Caco-2 (cell line): ENCODE results near the gene ST6GALNAC3. TPM values are rescaled to one million over a fixed set of nuclear protein-coding genes. Genes with fewer than 3 reads are reported as not detected.

ENCODE experiments used
- BruUV-seq: library from RNA; stranded (reverse); fragments of 400-500 nt; replicated peaks from 2 replicates; lab custom pipeline; 2021; lab: Mats Ljungman, UMichigan
- CTCF ChIA-PET: fragments of 300-600 bp; sonication (Branson Sonifier 250); formaldehyde crosslinking; loops from one replicate; lab custom pipeline; 2022; ENCODE audit warnings: antibody characterized with exemption; lab: Charles Lee
- POLR2A ChIA-PET: fragments of 300-600 bp; sonication (Branson Sonifier 250); formaldehyde crosslinking; loops from one replicate; lab custom pipeline; 2022; ENCODE audit warnings: antibody characterized with exemption; lab: Charles Lee
- DNase-seq, 2 experiments: peaks; one replicate each; pipeline versions ENCODE4 v3.0.0 to v3.0.0-alpha.2; 2020 to 2022
- H3K27me3 ChIP-seq: replicated peaks from 2 replicates; pipeline ENCODE4 v1.6.0; 2011; ENCODE audit warnings: low read length; ENCODE audit not compliant: control insufficient read depth, insufficient read depth
- H3K36me3 ChIP-seq: 2 replicates; pipeline ENCODE4 v1.5.1; 2011; ENCODE audit warnings: low read length; ENCODE audit not compliant: control insufficient read depth, insufficient read depth
- H3K4me1 ChIP-seq: fragments of 250-450 bp; sonication (Bioruptor Pico); 2 replicates; pipeline ENCODE4 v1.5.1; 2020; ENCODE audit warnings: mild to moderate bottlenecking
- H3K4me3 ChIP-seq: 2 replicates; pipeline ENCODE4 v1.5.1; 2011; ENCODE audit warnings: low read depth, mild to moderate bottlenecking, control low read depth, low read length
- H3K9me3 ChIP-seq: fragments of 250-450 bp; sonication (Bioruptor Pico); 2 replicates; pipeline ENCODE4 v1.5.1; 2020; ENCODE audit warnings: mild to moderate bottlenecking, moderate library complexity
- H3K27ac Mint-ChIP-seq: one replicate; pipeline ENCODE4 v1.8.0; 2022; ENCODE audit warnings: mixed read lengths; ENCODE audit not compliant: unreplicated experiment
- H3K27me3 Mint-ChIP-seq: one replicate; pipeline ENCODE4 v1.8.0; 2022; ENCODE audit warnings: mixed read lengths; ENCODE audit not compliant: insufficient read depth, unreplicated experiment
- H3K36me3 Mint-ChIP-seq: one replicate; pipeline ENCODE4 v1.8.0; 2022; ENCODE audit warnings: mild to moderate bottlenecking, mixed read lengths; ENCODE audit not compliant: insufficient read depth, unreplicated experiment
- H3K4me1 Mint-ChIP-seq: one replicate; pipeline ENCODE4 v1.8.0; 2022; ENCODE audit warnings: low read depth, mixed read lengths; ENCODE audit not compliant: unreplicated experiment
- H3K4me3 Mint-ChIP-seq: one replicate; pipeline ENCODE4 v1.8.0; 2022; ENCODE audit warnings: mild to moderate bottlenecking, moderate library complexity, mixed read lengths; ENCODE audit not compliant: unreplicated experiment
- H3K9me3 Mint-ChIP-seq: one replicate; pipeline ENCODE4 v1.8.0; 2022; ENCODE audit warnings: mixed read lengths; ENCODE audit not compliant: unreplicated experiment
- CTCF ChIP-seq, 2 experiments: fragments of 200-600 bp in 1 of 2; IDR thresholded peaks; 1 replicate in 1 of 2; 2 replicates in 1 of 2; pipeline versions ENCODE4 v1.5.1 to v1.8.0; 2011 to 2022; ENCODE audit warnings: antibody characterized with exemption in 1 of 2, control low read depth in 1 of 2, inconsistent platforms in 1 of 2, low read depth in 1 of 2, low read length in 1 of 2, mild to moderate bottlenecking in 1 of 2, moderate library complexity in 1 of 2; ENCODE audit not compliant: insufficient read depth in 1 of 2, severe bottlenecking in 1 of 2, unreplicated experiment in 1 of 2
- intact Hi-C: fragments of 100-400 bp; cut with micrococcal nuclease; formaldehyde crosslinking; loops from one replicate; pipeline ENCODE4 v1.10.0; 2022; ENCODE audit not compliant: unreplicated experiment
- total RNA-seq: library from RNA; stranded (reverse); gene quantifications from 2 replicates; pipeline ENCODE4 v1.2.3, GENCODE V29; 2022

ST6GALNAC3 gene
- total RNA-seq, 1 experiment from 2014 or later = 16.0 TPM

DNA sequence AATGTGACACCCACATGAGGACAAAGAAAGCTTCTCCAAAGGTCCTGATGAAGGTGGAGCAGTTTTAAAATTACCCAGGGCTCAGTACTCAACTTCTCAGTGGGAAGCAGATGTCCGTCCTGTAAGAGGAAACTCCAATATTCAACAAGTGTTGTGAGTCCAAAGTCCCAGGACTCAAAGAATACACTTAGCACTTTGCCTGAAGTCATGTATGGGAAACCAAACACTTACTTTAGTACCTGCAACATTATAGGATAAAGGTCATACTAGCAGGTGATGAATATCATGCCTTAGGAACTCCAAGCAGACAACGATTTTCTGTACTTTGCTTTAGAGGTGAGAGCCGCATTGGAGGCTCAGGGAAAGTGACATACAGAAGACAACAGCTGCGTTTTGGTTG is 37.2 kb upstream of the ST6GALNAC3 start:
- peaks cover 53% of the 10 kb centered on the region for H3K4me1 ChIP-seq
- no peaks in the 10 kb centered on the region for H3K27me3 ChIP-seq
- peak overlapping the region; percentile 65 for H3K4me3 Mint-ChIP-seq
- H3K9me3 ChIP-seq = no peaks in the 10 kb centered on the region
- DNase-seq = peak in 1 of 2 experiments; percentile 10
- no peak for TF ChIP-seq CTCF (IDR thresholded peaks at IDR 0.05; ENCODE audit: insufficient read depth in 1 of 2, low read depth in 1 of 2, low read length in 1 of 2, severe bottlenecking in 1 of 2, unreplicated experiment in 1 of 2)
- H3K36me3 Mint-ChIP-seq = no peaks in the 10 kb centered on the region
- peaks cover 22% of the 10 kb centered on the region for H3K4me1 Mint-ChIP-seq
- no TSS peak for BruUV-seq
- H3K4me3 ChIP-seq = no peak overlapping the region
- intact Hi-C loops = no loop called here
- ChIA-PET CTCF (no interaction called here), POLR2A (no interaction called here)
- no peaks in the 10 kb centered on the region for H3K9me3 Mint-ChIP-seq
- H3K27me3 Mint-ChIP-seq = no peaks in the 10 kb centered on the region
- H3K27ac Mint-ChIP-seq = peak overlapping the region; percentile 89
- no peaks in the 10 kb centered on the region for H3K36me3 ChIP-seq

GRCh38 chr1:76038287-76039004 is 36.1 kb upstream of the ST6GALNAC3 start:
- Mint-ChIP-seq H3K9me3 (no peaks in the 10 kb centered on the region), H3K4me3 (peak overlapping the region; percentile 46), H3K27ac (no peak overlapping the region), H3K27me3 (no peaks in the 10 kb centered on the region), H3K36me3 (no peaks in the 10 kb centered on the region), H3K4me1 (peaks cover 22% of the 10 kb centered on the region)
- H3K4me3 ChIP-seq = no peak overlapping the region
- no peak for TF ChIP-seq CTCF (IDR thresholded peaks at IDR 0.05; ENCODE audit: insufficient read depth in 1 of 2, low read depth in 1 of 2, low read length in 1 of 2, severe bottlenecking in 1 of 2, unreplicated experiment in 1 of 2)
- intact Hi-C loops = no loop called here
- peaks cover 53% of the 10 kb centered on the region for H3K4me1 ChIP-seq
- H3K36me3 ChIP-seq = no peaks in the 10 kb centered on the region
- no peaks in the 10 kb centered on the region for H3K9me3 ChIP-seq
- DNase-seq = no peak
- no peaks in the 10 kb centered on the region for H3K27me3 ChIP-seq
- ChIA-PET POLR2A (no interaction called here), CTCF (no interaction called here)
- no TSS peak for BruUV-seq

GRCh38 chr1:76046149-76046548 is 28.4 kb upstream of the ST6GALNAC3 start:
- Mint-ChIP-seq H3K36me3 (no peaks in the 10 kb centered on the region), H3K27ac (no peak overlapping the region), H3K27me3 (no peaks in the 10 kb centered on the region), H3K4me1 (no peaks in the 10 kb centered on the region), H3K9me3 (no peaks in the 10 kb centered on the region), H3K4me3 (no peak overlapping the region)
- intact Hi-C loops = no loop called here
- no peaks in the 10 kb centered on the region for H3K27me3 ChIP-seq
- no peak for DNase-seq
- H3K4me3 ChIP-seq = no peak overlapping the region
- ChIA-PET POLR2A (no interaction called here), CTCF (no interaction called here)
- no peaks in the 10 kb centered on the region for H3K36me3 ChIP-seq
- BruUV-seq = no TSS peak
- H3K9me3 ChIP-seq = no peaks in the 10 kb centered on the region
- H3K4me1 ChIP-seq = 0 out of 2 replicates have a peak, but pooled peaks cover 7% of the 10 kb centered on the region
- TF ChIP-seq CTCF (IDR thresholded peaks at IDR 0.05; ENCODE audit: insufficient read depth in 1 of 2, low read depth in 1 of 2, low read length in 1 of 2, severe bottlenecking in 1 of 2, unreplicated experiment in 1 of 2) = no peak
